Forelimb muscle (tissue), 1 donor: ENCODE measurements around the gene TRMU. TPM values are rescaled to one million over a fixed set of nuclear protein-coding genes. Genes with fewer than 3 reads are reported as not detected.
"Not testable (repeated sequence)": the region's sequence is repeated elsewhere in the genome, so short reads cannot be mapped to it uniquely, and the experiment has no call there.

Experiments
- DNase-seq: peaks from one replicate; pipeline ENCODE4 v3.0.0-alpha.2; 2013; ENCODE audit warnings: low read depth
- polyA plus RNA-seq: library from polyadenylated mRNA; unstranded; fragments of 120-200 nt; gene quantifications from one replicate; pipeline ENCODE4 v1.2.1, GENCODE V29; 2013; ENCODE audit not compliant: insufficient read length

Gene TRMU
- polyA plus RNA-seq, 1 donor = 28.9 TPM

- no peak for DNase-seq
Observed at GRCh38 chr22:46299101-46299500, 36.4 kb upstream of the TRMU start.

DNA sequence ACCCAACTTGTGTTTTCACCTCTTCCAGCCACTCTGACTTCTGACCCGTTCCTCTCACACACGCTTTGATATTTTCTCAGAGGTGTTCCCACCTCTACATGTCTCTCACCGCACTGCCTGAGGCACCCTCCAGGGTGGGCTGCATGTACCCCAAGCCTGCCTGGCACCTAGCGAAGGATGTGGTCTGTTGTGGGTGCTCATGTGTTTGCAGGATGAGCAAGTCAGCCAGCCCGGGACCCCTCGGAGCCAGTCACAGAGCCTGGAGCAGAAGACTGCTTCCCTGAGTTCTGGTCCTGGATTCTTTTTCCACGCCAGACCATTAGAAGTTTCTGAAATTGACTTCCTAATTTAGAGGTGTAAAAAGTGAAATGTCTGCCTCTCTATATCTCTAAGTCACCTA, 35.0 kb upstream of the TRMU start:
- DNase-seq = no peak

GRCh38 chr22:46303347-46303965, 32.1 kb upstream of the TRMU start:
- DNase-seq = no peak

DNA sequence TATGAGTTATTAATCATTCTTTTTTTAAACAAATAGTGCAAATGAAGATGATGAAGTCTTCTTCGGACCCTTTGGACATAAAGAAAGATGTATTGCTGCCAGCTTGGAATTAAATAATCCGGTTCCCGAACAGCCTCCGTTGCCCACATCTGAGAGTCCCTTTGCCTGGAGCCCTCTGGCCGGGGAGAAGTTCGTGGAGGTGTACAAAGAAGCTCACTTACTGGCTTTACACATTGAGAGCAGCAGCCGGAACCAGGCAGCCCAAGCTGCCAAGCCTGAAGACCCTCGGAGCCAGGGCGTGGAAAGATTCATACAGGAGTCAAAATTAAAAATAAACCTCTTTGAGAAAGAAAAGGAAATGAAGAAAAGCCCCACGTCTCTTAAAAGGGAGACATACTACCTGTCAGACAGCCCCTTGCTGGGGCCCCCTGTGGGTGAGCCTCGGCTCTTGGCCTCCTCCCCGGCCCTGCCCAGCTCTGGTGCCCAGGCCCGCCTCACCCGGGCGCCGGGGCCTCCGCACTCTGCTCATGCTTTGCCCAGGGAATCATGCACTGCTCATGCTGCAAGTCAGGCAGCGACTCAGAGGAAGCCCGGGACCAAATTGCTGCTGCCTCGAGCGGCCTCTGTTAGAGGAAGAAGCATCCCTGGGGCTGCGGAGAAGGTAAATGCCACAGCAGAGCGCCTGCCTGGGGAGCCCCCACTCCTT, 27.1 kb upstream of the TRMU start:
- no peak for DNase-seq

DNA sequence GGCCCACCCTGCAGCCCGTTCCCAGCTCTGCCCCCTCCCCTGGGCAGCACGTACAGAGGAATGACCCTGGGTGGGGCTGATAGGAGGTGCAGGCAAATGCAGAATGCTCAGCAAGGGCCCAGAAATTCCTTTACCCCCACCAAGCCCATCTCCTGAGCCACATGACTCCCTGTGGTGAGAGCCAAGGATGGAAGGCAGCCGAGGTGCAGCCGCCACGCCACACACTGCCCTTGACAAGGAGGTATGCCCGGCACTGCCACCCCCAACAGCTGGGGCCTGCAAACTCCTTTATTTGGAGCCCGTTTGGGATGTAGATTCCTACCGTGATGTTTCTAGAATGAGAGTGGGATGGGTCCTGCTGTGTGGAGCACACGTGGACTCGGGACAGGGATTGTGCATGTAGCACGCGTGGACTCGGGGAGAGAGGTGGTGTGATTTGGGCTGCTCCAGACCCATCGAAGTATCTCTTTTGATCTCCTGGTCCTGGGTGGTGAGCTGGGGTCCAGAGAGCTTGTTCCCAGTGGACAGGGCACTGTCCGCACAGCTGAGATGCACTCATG, 25.9 kb upstream of the TRMU start:
- DNase-seq = no peak

GRCh38 chr22:46312056-46312455, 23.5 kb upstream of the TRMU start:
- no peak for DNase-seq

DNA sequence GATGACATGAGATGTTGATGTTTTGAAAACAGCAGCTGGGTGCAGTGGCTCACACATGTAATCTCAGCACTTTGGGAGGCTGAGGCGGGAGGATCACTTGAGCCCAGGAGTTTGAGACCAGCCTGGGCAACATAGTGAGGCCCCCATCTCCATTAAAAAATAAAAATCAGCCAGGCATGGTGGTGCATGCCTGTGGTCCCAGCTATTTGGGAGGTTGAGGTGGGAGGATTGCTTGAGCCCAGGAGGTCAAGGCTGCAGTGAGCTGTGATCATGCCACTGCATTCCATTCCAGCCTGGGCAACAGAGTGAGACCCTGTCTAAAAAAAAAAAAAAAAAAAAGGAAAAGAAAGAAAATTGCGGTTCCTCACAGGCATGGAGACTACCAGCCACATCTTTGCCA, 22.7 kb upstream of the TRMU start:
- DNase-seq = not testable (repeated sequence)

GRCh38 chr22:46315976-46316375, 19.5 kb upstream of the TRMU start:
- DNase-seq = no peak

- DNase-seq = no peak
Observed at GRCh38 chr22:46317646-46318045, 17.9 kb upstream of the TRMU start.

DNA sequence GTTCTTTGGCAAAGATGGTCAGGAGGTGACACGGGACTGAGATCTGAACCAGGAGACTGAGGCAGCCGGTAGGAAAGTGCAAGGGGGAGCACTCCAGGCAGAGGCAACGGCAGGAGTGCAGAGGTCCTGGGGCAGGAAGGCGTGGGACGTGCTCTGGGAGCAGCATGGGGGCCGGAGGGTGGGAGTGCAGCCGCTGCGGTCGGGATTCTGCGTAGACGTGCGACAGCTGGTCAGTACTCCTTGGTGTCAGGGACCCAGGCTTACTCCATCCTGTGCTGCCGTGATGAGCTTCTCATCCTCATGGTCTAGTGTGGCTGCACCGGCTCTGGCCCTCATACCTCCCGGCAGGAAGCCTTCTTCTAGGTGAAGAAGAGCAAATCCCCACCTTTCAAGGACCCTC, 16.9 kb upstream of the TRMU start:
- no peak for DNase-seq

GRCh38 chr22:46319319-46319718, 16.2 kb upstream of the TRMU start:
- DNase-seq = no peak

- no peak for DNase-seq
Observed at GRCh38 chr22:46320166-46320710, 15.3 kb upstream of the TRMU start.

GRCh38 chr22:46320716-46321386, 14.7 kb upstream of the TRMU start:
- DNase-seq = no peak

DNA sequence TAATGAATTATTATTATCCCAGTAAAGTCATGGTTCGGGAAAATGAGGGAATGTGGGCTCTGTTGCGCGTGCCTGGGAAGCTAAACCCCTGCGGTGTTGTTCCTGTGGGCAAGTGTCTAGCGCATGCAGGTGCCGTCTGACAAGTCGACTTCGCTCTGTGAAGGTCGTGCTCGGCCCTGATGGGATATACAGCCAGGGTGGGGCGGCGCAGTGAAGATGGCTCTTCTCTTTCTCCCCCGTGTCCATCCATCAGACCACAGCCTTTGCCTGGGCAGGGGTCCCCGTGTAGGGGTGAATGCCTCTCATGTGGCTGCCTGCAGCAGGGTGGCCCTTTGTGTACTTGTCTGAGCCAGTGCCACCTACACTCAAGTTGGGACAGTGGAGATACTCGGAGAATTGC, 12.8 kb upstream of the TRMU start:
- no peak for DNase-seq

DNA sequence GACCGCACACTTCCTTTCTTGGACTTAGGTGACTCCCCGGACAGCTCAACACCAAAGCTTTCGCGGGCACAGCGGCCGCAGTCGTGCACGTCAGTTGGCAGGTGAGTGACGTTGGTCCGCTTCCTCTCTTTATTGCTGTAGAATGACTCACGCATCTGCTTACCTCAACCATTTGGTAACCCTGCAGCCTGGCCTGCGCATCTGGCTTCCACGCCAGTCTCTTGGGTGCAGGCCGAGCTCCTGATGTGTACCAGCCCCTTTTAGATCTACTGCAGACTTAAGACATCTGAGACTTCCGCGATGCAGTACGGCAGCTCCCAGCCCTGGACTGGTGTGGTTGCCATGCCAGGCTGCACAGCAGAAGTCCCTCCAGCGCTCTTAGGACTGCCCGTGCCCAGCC, 12.4 kb upstream of the TRMU start:
- DNase-seq = no peak

GRCh38 chr22:46326066-46326680, 9.3 kb upstream of the TRMU start:
- no peak for DNase-seq

GRCh38 chr22:46327691-46328465, 7.6 kb upstream of the TRMU start:
- no peak for DNase-seq

- DNase-seq = no peak
Observed at GRCh38 chr22:46328797-46329196, 6.7 kb upstream of the TRMU start.

- no peak for DNase-seq
Observed at GRCh38 chr22:46329616-46330015, 5.9 kb upstream of the TRMU start.

GRCh38 chr22:46330426-46330825, 5.1 kb upstream of the TRMU start:
- no peak for DNase-seq

- no peak for DNase-seq
Observed at GRCh38 chr22:46331496-46331895, 4.0 kb upstream of the TRMU start.
